Ecto neural progenitor cell (in vitro differentiated cells): ENCODE results near the gene TRIM73.
A peak's percentile ranks its signal among the peaks of the same experiment; 100 is the strongest.
"Not testable (repeated sequence)": the region's sequence is repeated elsewhere in the genome, so short reads cannot be mapped to it uniquely, and the experiment has no call there.

Experiments
- DNase-seq: peaks from one replicate; pipeline ENCODE4 v3.0.0-alpha.2; 2018; ENCODE audit warnings: low spot score

Gene TRIM73

DNA sequence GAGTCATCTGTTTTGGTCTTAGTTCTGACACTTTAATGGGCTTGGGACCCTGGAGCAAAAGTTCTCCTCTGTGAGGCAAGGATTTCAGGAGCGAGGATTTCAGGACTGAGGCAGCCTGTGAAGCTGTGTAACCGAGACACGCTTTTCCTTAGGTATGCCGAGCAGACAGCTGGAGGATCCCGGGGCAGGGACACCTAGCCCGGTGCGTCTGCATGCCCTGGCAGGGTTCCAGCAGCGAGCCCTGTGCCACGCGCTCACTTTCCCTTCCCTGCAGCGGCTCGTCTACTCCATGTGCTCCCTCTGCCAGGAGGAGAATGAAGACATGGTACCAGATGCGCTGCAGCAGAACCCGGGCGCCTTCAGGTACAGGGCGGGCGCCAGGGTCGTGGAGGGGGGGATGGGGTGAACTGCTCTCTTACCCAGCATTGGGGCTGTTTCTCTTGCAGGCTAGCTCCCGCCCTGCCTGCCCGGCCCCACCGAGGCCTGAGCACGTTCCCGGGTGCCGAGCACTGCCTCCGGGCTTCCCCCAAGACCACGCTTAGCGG, 20.5 kb downstream of the TRIM73 start:
- DNase-seq = not testable (repeated sequence)

DNA sequence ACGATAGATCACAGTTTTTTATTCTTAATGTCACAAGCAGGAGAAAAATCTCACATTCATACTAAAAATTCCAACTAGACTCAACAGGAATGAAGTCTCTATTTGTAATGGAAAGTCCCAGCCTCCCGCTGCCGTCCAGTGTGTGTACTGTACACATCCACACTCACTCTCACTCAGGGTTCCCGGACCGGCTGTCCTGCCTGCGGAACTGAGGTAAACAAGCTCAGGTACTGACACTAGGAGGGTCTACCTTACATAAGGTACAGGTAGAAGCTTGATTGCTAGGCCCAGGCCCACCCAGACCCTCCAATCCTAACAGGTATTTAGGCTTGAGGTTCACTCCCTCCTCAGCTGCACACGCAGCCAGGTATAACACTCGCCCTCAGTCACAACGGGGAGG, 21.4 kb downstream of the TRIM73 start:
- DNase-seq = not testable (repeated sequence)

DNA sequence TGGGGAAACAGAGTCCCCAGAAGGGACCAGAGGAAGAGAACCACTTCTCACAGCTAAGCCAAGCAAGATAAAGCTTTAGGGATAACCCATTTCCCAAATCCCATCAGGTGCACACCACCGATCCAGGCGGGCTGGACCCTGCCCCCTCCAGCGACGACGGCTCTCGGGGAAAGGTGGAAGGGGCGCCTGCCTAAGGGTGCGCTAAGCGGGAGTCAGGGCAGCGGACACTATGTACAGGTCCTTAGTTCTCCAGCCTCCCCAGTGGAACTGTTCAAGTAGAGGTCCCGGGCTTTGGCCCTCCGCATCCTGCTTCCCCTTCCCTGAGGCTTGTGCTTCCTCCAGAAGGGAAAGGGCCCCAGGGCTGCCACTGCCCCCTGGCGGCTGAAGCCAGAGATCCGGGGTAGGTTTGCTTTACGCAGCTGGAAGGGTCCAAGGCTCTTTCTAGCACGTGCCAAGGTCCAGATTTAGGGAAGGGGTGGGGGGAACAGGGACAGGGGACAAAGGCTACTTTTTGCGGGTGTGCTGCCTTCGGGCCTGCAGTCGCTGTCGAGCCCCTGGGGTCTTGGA, 22.9 kb downstream of the TRIM73 start:
- DNase-seq = not testable (repeated sequence)

DNA sequence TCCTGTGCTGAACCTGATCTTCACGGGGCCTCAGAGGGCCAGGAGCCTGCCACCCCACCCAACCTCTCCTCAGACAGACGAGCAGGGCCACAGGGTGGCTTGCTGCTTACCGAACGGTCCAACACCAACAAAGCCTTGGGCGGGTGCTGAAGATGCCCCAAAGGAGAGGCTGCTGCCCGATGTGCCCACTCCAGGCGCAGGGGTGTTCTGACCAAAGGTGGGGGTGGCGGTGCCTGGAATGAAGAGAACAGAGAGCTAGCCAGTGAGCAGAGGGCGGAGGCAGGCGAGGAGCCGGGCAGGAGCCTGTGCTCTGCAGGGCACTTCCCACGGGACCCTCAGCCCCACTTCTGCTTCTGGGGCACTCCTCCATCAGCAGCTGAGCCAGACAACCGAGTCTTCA, 23.8 kb downstream of the TRIM73 start:
- not testable (repeated sequence) for DNase-seq

DNA sequence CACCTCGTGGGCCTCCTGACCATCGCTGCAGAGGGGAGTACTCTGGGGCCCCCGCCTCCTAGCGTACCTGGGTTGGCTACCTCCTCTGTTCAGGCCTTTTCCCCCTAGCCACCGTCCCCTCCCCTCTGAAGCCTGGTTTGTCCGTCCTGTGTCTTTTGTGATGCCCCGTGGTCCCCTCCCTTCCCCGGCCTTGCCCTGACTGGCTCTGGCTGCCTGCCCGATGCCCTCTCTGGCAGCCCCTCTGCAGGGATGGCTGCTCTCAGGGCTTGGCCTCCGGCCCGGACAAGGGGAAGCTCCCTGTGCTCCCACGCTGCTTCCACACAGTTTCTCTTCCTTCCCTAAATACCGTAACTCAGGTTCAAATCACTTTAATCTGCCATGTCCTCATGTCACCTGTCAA, 24.3 kb downstream of the TRIM73 start:
- DNase-seq = not testable (repeated sequence)

DNA sequence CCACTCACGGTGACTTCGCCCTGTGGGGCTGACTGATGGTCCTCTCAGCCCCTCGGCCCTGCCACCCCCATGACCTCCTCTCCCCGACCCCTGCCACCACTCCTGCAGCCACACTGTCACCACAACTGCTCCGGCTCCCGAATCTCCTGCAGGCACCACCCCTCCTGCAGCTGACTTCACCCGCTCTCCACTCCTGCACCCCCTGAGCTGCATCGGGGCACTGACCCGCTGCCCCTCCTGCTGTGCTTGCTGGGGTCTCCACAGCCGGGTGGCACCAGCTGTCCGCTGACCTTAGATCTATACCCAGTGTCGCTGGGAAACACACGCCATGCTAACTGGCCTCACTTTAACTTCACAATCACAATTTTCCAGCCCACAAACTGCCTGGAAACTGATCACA, 24.7 kb downstream of the TRIM73 start:
- DNase-seq = not testable (repeated sequence)

DNA sequence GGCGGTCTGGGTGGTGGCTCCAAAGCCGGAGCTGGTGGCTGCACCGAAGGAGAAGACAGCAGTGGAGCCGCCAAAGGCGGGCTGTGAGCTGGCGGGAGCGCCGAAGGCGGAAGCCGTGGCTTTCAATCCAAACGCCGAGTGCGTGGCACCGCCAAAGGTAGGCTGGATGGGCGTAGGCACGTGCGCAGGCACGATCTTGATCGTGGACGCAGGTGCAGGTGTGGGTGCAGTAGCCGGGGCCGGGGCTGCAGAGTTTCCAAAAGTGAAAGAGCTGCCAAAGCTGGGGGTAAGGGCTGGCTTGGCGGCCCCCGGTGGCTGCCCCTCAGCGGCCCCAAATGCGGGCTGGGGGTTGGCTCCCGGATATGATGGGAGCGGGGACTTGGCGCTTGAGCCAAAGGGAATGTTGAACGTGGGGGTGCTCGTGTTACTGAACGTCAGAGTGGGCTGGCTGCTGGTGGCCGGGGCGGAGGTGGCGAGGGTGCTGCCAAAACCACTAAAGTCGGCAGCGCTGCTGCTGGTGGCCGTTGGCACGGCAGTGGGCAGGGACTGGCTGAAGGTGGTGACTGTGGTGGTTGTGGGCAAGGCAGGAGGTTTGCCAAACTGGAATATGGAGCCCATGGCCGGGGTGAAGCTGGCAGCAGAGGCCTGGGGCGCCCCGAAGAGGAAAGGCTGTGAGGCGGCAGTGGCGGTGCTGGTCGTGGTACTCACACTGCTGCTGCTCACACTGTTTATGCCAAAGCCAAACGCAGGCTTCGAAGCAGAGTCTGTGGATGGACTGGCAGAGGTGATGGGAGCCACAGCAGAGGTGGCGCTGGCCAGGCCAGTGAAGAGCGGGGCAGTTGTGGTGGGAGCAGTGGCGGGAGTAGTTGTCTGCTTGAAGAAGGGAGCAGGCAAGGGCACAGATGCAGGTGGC, 26.6 kb downstream of the TRIM73 start:
- DNase-seq = not testable (repeated sequence)

DNA sequence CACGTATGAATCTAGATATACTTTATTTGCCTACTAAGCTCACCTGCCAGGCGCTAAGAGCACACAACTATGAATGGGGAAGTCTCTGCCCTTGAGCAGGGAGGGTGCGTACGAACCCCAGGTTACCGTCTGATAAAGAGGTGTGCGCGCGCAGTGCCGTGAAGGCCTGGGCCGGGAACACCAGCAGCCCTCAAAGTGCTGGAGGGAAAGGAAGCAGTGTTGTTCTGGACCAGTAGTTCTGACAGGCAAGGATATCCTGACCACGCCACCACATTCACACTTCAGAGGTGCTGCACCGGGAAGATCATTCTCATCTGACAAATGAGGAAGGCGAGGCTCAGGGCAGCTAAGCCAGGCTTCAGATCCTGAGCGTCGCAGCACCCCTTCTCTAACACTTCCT, 28.1 kb downstream of the TRIM73 start:
- DNase-seq = not testable (repeated sequence)

DNA sequence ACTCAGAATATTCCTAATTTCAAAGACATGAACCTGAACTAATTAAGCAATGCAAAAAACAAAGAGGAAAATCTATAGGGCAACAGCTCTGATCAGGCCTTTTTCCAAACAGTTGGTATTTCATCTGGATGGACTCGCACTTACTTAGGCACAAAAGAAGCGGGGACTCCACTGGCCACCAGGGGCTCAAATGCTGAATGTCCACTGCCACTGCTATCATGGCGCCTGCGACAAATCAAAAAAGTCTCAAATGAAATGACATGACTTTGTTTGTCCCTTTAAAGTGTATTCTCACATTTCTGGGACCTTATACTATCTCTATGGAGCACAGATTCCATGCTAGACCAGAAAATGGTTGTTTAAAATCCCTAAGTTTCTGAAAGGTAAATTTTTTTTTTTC, 43.6 kb downstream of the TRIM73 start:
- DNase-seq = not testable (repeated sequence)

DNA sequence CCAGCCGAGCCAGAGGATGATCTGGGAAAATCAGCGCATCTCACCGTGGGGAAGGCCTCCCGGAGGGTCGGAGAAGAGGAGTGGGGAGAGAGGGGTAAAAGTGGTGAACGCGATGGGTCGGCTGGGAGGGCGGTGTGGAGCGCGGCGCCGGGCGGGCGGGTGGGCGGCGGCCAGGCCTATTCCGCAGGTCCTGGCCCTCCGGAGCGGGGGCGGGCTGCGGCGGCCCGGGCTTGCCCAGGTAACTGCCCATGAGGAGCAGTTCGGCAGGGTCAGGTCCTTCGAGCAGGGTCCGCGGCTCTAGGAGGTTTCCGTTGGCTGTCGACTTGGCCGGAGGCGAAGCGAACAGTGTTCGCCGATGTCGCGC, 46.7 kb downstream of the TRIM73 start:
- DNase-seq = not testable (repeated sequence)

DNA sequence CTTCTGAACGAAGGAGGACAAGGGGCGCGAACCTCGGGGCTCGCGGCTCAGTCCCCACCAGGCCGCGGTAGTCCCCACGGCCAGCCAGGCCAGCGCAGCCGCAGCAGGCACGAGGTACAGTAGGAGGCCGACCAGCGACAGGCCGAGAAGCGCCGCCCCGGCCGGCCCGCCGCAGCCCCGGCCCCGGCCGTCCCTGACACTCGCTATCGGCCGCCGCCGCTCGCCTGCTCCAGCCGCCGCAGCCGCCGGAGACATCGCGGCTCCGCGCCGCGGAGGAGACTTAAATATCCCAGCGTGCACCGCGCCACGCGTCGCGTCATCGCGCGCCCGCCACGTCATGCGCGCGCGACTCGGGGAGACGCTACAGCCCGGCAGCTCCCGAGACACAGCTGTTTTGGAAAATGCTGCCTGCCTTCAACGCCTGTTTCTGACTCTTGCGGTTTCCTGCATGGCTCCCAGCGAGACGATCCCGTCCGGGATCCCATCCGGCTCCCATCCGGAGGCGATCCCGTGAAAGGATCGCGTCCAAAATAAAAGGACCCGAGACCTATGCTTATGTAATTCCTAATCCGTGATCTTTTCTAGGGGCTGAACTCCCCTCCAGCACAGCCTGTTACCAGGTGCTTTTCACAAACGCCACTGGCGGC, 47.2 kb downstream of the TRIM73 start:
- DNase-seq = peak; percentile 49

DNA sequence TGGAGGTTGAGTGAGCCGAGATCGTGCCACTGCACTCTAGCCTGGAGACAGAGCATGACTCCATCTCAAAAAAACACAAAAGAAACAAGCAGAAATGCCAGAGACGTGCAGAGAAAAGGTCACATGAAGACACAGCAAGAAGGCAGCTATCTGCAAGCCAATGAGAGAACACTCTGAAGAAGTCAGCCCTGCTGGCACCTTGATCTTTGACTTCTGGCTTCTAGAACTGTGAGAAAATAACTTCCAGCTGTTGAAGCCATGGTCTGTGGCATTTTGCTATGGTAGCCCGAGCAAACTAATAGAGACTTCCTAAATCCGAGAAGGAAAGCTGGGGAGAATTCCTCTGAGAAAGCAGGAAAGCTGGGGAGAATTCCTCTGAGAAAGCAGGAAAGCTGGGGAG, 54.5 kb downstream of the TRIM73 start:
- not testable (repeated sequence) for DNase-seq

DNA sequence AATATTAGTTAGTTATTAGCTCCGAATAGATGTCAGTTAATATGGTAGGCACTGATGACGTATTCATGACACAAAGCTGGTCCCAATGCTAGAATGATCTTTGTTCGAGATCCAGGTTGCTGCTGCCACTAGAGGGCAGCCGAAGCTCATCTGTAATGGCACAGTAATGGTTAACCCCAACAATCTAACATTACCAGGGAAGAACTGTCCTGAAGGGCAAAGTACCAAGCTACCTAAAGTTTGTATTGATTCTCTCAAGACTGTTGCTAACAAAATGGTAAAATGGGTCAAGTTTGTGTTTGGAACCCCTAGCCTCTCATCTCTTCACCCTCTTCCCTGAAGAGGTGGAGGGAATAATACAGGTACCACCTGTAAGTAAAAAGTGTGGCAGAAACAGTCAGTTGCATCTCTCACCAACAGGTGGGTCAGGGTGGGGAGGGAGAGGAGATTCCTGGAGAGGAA, 57.1 kb downstream of the TRIM73 start:
- not testable (repeated sequence) for DNase-seq
